IPS-20b (cell line): ENCODE data around the gene LYPD3.
"Not testable (repeated sequence)": the region's sequence is repeated elsewhere in the genome, so short reads cannot be mapped to it uniquely, and the experiment has no call there.

Source experiments
- H3K27ac ChIP-seq: one replicate; pipeline ENCODE4 v1.5.1; 2013; ENCODE audit warnings: low read length
- H3K27me3 ChIP-seq: 2 replicates; pipeline ENCODE4 v1.6.1; 2013; ENCODE audit warnings: mild to moderate bottlenecking, low read length, inconsistent platforms; ENCODE audit not compliant: insufficient read depth
- H3K36me3 ChIP-seq: 2 replicates; pipeline ENCODE4 v1.6.1; 2013; ENCODE audit warnings: low read depth, mild to moderate bottlenecking, inconsistent platforms, low read length, moderate library complexity; ENCODE audit not compliant: insufficient read depth
- H3K4me1 ChIP-seq: 2 replicates; pipeline ENCODE4 v1.6.1; 2013; ENCODE audit warnings: mild to moderate bottlenecking, control low read depth, inconsistent platforms, low read length, moderate library complexity; ENCODE audit not compliant: insufficient read depth
- H3K4me3 ChIP-seq: 2 replicates; pipeline ENCODE4 v1.5.1; 2013; ENCODE audit warnings: mild to moderate bottlenecking, low read length, inconsistent platforms
- H3K9ac ChIP-seq: 2 replicates; pipeline ENCODE4 v1.6.1; 2013; ENCODE audit warnings: low read depth, mild to moderate bottlenecking, inconsistent platforms, low read length, moderate library complexity
- H3K9me3 ChIP-seq: 2 replicates; pipeline ENCODE4 v1.6.1; 2013; ENCODE audit warnings: mild to moderate bottlenecking, low read depth, low read length, inconsistent platforms; ENCODE audit not compliant: insufficient read depth

Gene LYPD3

DNA sequence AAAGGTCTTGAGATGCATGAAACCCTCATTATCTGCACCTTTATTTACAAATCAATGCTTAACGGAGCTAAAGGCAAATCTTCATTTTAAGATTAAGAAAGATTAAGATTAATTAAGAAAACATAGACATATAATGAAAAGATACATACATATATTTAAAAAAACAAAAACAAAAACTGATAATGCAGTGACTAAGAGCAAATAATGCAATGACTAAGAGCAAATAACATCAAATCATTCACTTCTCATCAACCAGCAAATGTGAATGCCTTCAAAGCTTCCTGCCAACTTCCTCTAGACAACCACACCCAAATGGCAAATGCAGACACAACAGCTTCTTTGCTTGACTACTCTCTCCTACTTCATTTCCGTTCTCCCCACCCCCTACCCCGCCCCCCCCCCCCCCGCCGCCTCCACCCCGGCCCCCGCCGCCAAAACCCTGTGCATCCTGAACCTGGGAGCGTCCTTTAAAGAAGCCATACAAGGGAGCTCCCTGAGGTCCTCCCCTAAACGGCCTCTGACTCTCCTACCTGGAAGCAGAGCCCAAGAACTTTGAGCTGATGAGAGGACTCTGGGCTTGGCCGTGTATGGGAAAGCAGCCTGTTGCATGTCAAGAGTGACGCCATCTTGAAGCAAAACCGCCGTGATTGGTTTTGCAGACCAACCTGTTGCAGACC is 26.2 kb downstream of the LYPD3 start:
- H3K27ac ChIP-seq: no peak overlapping the region
- no peak overlapping the region for H3K4me3 ChIP-seq
- H3K36me3 ChIP-seq: no peaks in the 10 kb centered on the region
- no peaks in the 10 kb centered on the region for H3K9me3 ChIP-seq
- no peak overlapping the region for H3K9ac ChIP-seq
- no peaks in the 10 kb centered on the region for H3K4me1 ChIP-seq
- no peaks in the 10 kb centered on the region for H3K27me3 ChIP-seq

DNA sequence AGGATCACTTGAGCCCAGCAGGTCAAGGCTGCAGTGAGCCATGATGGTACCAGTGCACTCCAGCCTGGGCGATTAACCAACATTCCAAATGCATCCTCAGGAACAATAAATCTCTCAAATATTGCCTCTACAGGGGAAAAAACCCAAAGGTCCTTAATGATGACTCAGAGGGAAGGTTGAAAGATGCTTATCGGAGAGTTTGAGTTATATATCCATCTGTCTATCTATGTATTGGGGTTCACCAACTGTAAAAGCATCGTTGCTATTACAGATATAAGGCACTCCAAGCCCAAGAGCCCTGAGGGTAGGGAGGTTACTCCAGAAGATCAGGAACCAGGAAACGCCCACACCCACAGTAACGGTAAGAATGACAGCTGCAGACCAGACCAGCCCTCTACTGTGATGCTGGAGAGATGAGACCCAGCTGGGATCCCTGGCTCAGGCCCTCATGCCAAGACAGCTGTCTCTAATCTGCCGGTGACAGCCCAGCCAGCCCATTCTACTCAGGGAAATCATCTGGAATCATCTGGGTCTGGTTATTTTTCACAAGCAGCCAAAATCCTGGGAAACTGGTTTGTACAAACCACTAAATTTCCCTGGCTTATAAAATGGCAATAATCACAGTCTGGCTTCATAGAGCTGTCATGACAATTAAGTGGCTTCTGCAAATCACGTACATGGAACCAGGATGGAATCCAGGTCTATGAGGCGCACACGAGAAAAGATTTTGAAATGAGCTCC is 26.9 kb downstream of the LYPD3 start:
- no peaks in the 10 kb centered on the region for H3K9me3 ChIP-seq
- H3K9ac ChIP-seq: no peak overlapping the region
- H3K27ac ChIP-seq: no peak overlapping the region
- H3K27me3 ChIP-seq: no peaks in the 10 kb centered on the region
- H3K4me1 ChIP-seq: no peaks in the 10 kb centered on the region
- no peak overlapping the region for H3K4me3 ChIP-seq
- H3K36me3 ChIP-seq: no peaks in the 10 kb centered on the region

DNA sequence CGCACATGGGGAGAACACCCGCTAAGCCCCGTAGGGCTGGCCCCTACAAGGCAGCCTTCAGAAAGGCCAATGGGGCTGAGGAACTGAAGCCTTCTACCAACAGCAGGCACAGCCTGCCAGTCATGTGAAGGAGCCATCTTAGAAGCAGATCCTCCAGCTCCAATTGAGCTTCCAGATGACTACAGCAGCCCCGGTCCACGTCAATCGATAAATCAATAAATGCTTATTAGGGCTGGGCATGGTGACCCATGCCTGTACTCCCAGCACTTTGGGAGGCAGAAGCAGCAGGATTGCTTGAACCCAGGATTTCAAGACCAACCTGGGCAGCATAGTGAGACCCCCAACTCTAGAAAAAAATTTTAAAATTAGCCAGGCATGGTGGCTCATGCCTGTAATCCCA is 27.7 kb downstream of the LYPD3 start:
- H3K4me1 ChIP-seq: no peaks in the 10 kb centered on the region
- H3K9me3 ChIP-seq: no peaks in the 10 kb centered on the region
- no peak overlapping the region for H3K9ac ChIP-seq
- no peaks in the 10 kb centered on the region for H3K27me3 ChIP-seq
- H3K27ac ChIP-seq: no peak overlapping the region
- no peaks in the 10 kb centered on the region for H3K36me3 ChIP-seq
- no peak overlapping the region for H3K4me3 ChIP-seq

DNA sequence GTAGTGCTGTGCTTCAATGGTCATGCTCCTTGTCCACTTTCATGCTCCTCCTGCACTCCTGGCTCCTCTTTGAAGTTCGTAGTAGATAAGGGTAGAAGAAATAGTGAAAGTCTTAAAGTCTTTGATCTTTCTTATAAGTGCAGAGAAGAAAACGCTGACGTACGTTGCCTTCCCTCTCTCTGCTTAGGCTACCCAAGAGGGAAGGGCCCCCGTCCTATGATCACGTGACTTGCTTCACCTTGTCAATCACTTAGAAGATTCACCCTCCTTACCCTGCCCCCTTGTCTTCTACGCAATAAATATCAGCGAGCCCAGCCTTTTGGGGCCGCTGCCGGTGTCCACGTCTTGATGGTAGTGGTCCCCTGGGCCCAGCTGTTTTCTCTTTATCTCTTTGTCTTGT is 28.1 kb downstream of the LYPD3 start:
- not testable (repeated sequence) for H3K4me1 ChIP-seq, H3K9me3 ChIP-seq, H3K36me3 ChIP-seq, H3K4me3 ChIP-seq, H3K9ac ChIP-seq, H3K27me3 ChIP-seq, H3K27ac ChIP-seq

GRCh38 chr19:43435775-43436174 is 29.6 kb downstream of the LYPD3 start:
- Histone ChIP-seq H3K27me3 (no peaks in the 10 kb centered on the region), H3K36me3 (no peaks in the 10 kb centered on the region), H3K4me3 (no peak overlapping the region), H3K9me3 (no peaks in the 10 kb centered on the region), H3K4me1 (no peaks in the 10 kb centered on the region), H3K27ac (no peak overlapping the region), H3K9ac (no peak overlapping the region)

DNA sequence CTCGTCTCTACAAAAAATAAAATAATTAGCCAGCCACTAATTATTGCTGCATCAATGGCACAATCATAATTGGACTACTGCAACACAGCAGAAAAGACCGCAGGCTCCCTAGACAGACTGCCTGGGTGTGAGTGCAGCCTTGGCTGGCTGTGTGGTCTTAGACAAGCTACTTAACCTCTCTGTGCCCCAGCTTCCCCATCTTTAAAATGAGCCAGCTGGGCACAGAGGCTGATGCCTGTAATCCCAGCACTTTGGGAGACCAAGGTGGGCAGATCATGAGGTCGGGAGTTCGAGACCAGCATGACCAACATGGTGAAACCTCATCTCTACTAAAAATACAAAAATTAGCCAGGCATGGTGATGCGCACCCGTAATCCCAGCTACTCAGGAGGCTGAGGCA is 31.7 kb downstream of the LYPD3 start:
- H3K27ac ChIP-seq: no peak overlapping the region
- H3K27me3 ChIP-seq: no peaks in the 10 kb centered on the region
- no peak overlapping the region for H3K9ac ChIP-seq
- no peak overlapping the region for H3K4me3 ChIP-seq
- no peaks in the 10 kb centered on the region for H3K4me1 ChIP-seq
- no peaks in the 10 kb centered on the region for H3K9me3 ChIP-seq
- no peaks in the 10 kb centered on the region for H3K36me3 ChIP-seq

DNA sequence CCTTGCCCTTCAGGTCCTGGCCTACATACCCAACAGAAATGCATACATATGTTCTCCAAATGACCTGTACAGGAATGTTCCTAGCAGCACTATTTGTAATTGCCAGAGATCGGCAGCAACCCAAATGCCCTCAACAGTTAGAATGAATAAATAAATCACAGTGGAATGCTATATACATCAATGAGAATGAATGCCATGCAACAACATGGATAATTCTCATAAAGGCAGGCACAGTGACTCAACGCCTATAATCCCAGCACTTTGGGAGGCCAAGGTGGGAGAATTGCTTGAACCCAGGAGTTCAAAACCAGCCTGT is 32.1 kb downstream of the LYPD3 start:
- Histone ChIP-seq H3K27ac (no peak overlapping the region), H3K4me1 (no peaks in the 10 kb centered on the region), H3K36me3 (no peaks in the 10 kb centered on the region), H3K9ac (no peak overlapping the region), H3K4me3 (no peak overlapping the region), H3K27me3 (no peaks in the 10 kb centered on the region), H3K9me3 (no peaks in the 10 kb centered on the region)

GRCh38 chr19:43430976-43431375 is 34.4 kb downstream of the LYPD3 start:
- Histone ChIP-seq H3K4me3 (no peak overlapping the region), H3K4me1 (no peaks in the 10 kb centered on the region), H3K9me3 (no peaks in the 10 kb centered on the region), H3K9ac (no peak overlapping the region), H3K36me3 (no peaks in the 10 kb centered on the region), H3K27ac (no peak overlapping the region), H3K27me3 (no peaks in the 10 kb centered on the region)

DNA sequence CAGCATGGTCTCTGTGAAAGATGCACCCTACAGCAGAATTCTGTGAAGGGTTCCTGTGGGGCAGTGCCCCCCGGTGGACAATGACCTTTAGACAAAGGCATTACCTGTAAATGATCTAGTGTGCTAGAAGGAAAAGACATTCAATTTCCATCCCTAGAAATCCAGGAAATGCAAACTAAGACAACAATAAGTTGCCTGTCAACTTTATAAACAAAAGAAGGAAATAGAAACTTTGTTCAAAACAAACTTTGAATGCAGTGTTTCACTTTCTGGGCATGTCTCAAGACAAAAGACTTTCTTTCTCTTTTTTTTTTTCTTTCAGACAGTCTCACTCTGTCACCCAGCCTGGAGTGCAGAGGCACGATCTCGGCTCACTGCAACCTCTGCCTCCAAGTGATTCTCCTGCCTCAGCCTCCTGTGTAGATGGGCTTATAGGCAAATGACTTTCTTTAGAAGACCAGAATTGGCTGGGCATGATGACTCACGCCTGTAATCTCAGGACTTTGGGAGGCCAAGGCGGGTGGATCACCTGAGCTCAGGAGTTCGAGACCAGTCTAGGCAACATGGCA is 35.2 kb downstream of the LYPD3 start:
- H3K27ac ChIP-seq: no peak overlapping the region
- no peaks in the 10 kb centered on the region for H3K36me3 ChIP-seq
- H3K9me3 ChIP-seq: no peaks in the 10 kb centered on the region
- H3K4me1 ChIP-seq: no peaks in the 10 kb centered on the region
- H3K27me3 ChIP-seq: no peaks in the 10 kb centered on the region
- H3K4me3 ChIP-seq: no peak overlapping the region
- H3K9ac ChIP-seq: no peak overlapping the region

DNA sequence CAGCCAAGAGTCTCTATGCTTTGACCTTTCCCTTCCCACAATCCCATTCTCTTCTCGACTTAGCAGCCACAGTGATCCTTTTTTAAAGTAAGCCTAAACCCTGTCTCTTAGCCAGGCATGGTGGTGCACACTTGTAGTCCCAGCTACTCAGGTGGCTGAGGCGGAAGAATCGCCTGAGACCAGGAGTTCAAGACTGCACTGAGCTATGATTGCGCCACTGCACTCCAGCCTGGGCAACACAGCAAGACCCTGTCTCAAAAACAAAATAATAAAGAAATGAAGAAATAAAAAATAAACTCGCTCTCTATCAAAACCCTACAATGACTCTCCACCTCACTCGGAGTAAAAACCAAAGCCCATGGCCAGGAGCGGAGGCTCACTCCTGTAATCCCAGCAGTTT is 36.0 kb downstream of the LYPD3 start:
- Histone ChIP-seq H3K9ac (no peak overlapping the region), H3K4me1 (no peaks in the 10 kb centered on the region), H3K4me3 (no peak overlapping the region), H3K27me3 (no peaks in the 10 kb centered on the region), H3K36me3 (no peaks in the 10 kb centered on the region), H3K9me3 (no peaks in the 10 kb centered on the region), H3K27ac (no peak overlapping the region)

DNA sequence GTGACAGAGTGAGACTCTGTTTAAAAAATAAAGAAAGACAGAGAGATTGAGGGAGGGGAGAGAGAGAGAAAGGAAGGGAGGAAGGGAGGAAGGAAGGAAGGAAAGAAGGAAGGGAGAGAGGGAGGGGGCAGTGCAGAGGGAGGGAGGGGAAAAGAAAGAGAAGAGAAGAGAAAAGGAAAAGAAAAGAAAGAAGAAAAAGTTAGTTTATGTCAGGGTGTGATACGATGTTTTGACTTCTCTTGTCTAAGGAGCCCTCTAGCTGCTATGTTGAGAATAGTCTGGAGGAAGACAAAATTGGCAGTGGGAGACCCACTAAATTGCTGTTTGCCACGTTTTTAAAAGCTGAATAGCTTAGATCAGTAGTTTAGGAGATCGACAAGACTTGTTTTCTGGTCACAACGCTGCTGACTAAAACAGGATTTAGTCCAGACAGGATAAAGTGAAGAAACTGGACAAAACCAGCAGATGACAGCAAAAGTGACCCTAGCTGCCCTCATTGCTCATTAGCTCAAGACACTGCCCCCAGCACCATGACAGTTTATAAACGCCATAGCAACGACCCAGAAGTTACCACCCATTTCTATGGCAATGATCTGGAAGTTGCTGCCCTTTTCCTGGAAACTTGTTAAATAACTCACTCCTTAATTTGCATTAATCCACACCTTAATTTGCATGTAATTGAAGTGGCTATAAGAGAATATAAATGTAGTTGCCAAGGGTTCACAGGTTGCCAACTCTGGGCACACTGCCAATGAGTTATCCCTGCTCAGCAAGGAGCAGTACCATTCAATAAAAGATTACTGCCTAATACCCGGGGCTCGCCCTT is 39.6 kb downstream of the LYPD3 start:
- Histone ChIP-seq H3K27ac (no peak overlapping the region), H3K9ac (no peak overlapping the region), H3K4me1 (no peaks in the 10 kb centered on the region; the same call in 1 of the 2 replicates), H3K27me3 (no peaks in the 10 kb centered on the region), H3K9me3 (no peaks in the 10 kb centered on the region), H3K4me3 (no peak overlapping the region), H3K36me3 (no peaks in the 10 kb centered on the region)
